Tibial nerve (tissue), 4 donors: ENCODE data around the gene FAM124A. TPM values are rescaled to one million over a fixed set of nuclear protein-coding genes. Genes with fewer than 3 reads are reported as not detected.

ENCODE experiments used
- DNase-seq, 2 donors: peaks; one replicate each; pipeline ENCODE4 v3.0.0-alpha.2; 2019; ENCODE audit warnings: low spot score in 2 of 2
- H3K27ac ChIP-seq, 4 donors: fragments of 200-600 bp; sonication (generic) in 3 of 4; one replicate each; pipeline ENCODE4 v1.5.1; 2017 to 2019; ENCODE audit warnings: mild to moderate bottlenecking in 1 of 4
- H3K27me3 ChIP-seq, 2 donors: fragments of 200-600 bp; sonication (generic) in 1 of 2; one replicate each; pipeline versions ENCODE4 v1.5.1 to v1.6.0; 2017 to 2019
- H3K36me3 ChIP-seq, 3 donors: fragments of 200-600 bp; sonication (generic); one replicate each; pipeline ENCODE4 v1.5.1; 2018 to 2019
- H3K4me1 ChIP-seq, 4 donors: fragments of 200-600 bp; sonication (generic) in 3 of 4; one replicate each; pipeline ENCODE4 v1.5.1; 2017 to 2019
- H3K4me3 ChIP-seq, 4 donors: fragments of 200-600 bp; sonication (generic) in 3 of 4; one replicate each; pipeline ENCODE4 v1.5.1; 2017 to 2019; ENCODE audit warnings: mild to moderate bottlenecking in 1 of 4, moderate library complexity in 1 of 4
- H3K9me3 ChIP-seq, 4 donors: fragments of 200-600 bp; sonication (generic) in 3 of 4; one replicate each; pipeline ENCODE4 v1.5.1; 2017 to 2019
- CTCF ChIP-seq, 5 experiments: fragments of 200-600 bp in 3 of 5; fragments of 450-650 bp in 2 of 5; sonication (generic) in 3 of 5; IDR thresholded peaks; one replicate each; pipeline ENCODE4 v1.5.1; 2016 to 2019; ENCODE audit warnings: antibody characterized with exemption in 5 of 5, mild to moderate bottlenecking in 3 of 5, moderate library complexity in 2 of 5
- EP300 ChIP-seq, 2 donors: sonication (generic); formaldehyde crosslinking; IDR thresholded peaks; one replicate each; pipeline ENCODE4 v1.6.1; 2017; ENCODE audit warnings: antibody characterized with exemption in 2 of 2, mild to moderate bottlenecking in 1 of 2
- POLR2A ChIP-seq, 2 donors: fragments of 450-650 bp; IDR thresholded peaks; one replicate each; pipeline ENCODE4 v1.6.1; 2017; ENCODE audit warnings: antibody characterized with exemption in 2 of 2, mild to moderate bottlenecking in 2 of 2, moderate library complexity in 2 of 2
- WGBS, 2 donors: methylation state at CpG; one replicate each; pipeline ENCODE4 v1.1.5; 2018; 5-methylcytosine and 5-hydroxymethylcytosine counted together
- total RNA-seq, 4 donors: library from RNA; depleted of rRNA; stranded (reverse); fragments of >200 nt; gene quantifications; one replicate each; pipeline ENCODE4 v1.1.0, GENCODE V29; 2016

FAM124A gene
- total RNA-seq, 4 donors from 2014 or later: 12.8 to 30.9 (median 21.8) TPM

GRCh38 chr13:51318876-51319275, 96.7 kb downstream of the FAM124A start:
- no peak for TF ChIP-seq CTCF (IDR thresholded peaks at IDR 0.05)
- TF ChIP-seq EP300 (IDR thresholded peaks at IDR 0.05): no peak
- no peak for TF ChIP-seq POLR2A (IDR thresholded peaks at IDR 0.05)
- Histone ChIP-seq H3K36me3 (no peaks in the 10 kb centered on the region), H3K4me1 (peaks cover 0 to 7% (median 2%) of the 10 kb centered on the region in 4 donors), H3K9me3 (no peaks in the 10 kb centered on the region), H3K27ac (no peak overlapping the region), H3K27me3 (no peaks in the 10 kb centered on the region), H3K4me3 (no peak overlapping the region)
- 90 to 95% methylated on average over 3 of the region's 3 CpGs for WGBS, 2 donors
- DNase-seq: no peak

- DNase-seq: no peak
- no peak for TF ChIP-seq CTCF (IDR thresholded peaks at IDR 0.05)
- TF ChIP-seq EP300 (IDR thresholded peaks at IDR 0.05): no peak
- no peak for TF ChIP-seq POLR2A (IDR thresholded peaks at IDR 0.05)
- 68 to 76% methylated on average over 2 of the region's 2 CpGs for whole genome bisulfite sequencing, 2 donors
- H3K4me1 ChIP-seq: no peaks in the 10 kb centered on the region
- H3K27me3 ChIP-seq: no peaks in the 10 kb centered on the region
- H3K27ac ChIP-seq: no peak overlapping the region
- no peaks in the 10 kb centered on the region for H3K36me3 ChIP-seq
- H3K9me3 ChIP-seq: no peaks in the 10 kb centered on the region
- H3K4me3 ChIP-seq: no peak overlapping the region
These were observed 99.6 kb downstream of the FAM124A start for GRCh38 chr13:51321836-51322235.

GRCh38 chr13:51322826-51323225, 100.6 kb downstream of the FAM124A start:
- WGBS, 2 donors: 81 to 87% methylated on average over 3 of the region's 3 CpGs
- Histone ChIP-seq H3K4me3 (no peak overlapping the region), H3K4me1 (no peaks in the 10 kb centered on the region), H3K9me3 (no peaks in the 10 kb centered on the region), H3K27ac (no peak overlapping the region), H3K36me3 (no peaks in the 10 kb centered on the region), H3K27me3 (no peaks in the 10 kb centered on the region)
- TF ChIP-seq POLR2A (IDR thresholded peaks at IDR 0.05) (no peak), EP300 (IDR thresholded peaks at IDR 0.05) (no peak), CTCF (IDR thresholded peaks at IDR 0.05) (no peak)
- no peak for DNase-seq

- no peaks in the 10 kb centered on the region for H3K36me3 ChIP-seq
- 75 to 77% methylated on average over 5 of the region's 5 CpGs for WGBS, 2 donors
- H3K9me3 ChIP-seq: no peaks in the 10 kb centered on the region
- no peak for DNase-seq
- TF ChIP-seq EP300 (IDR thresholded peaks at IDR 0.05) (no peak), CTCF (IDR thresholded peaks at IDR 0.05) (no peak), POLR2A (IDR thresholded peaks at IDR 0.05) (no peak)
- H3K4me3 ChIP-seq: no peak overlapping the region
- no peak overlapping the region for H3K27ac ChIP-seq
- H3K27me3 ChIP-seq: no peaks in the 10 kb centered on the region
- H3K4me1 ChIP-seq: no peaks in the 10 kb centered on the region
These were observed 101.8 kb downstream of the FAM124A start for GRCh38 chr13:51323824-51324511.

- no peak for DNase-seq
- H3K4me1 ChIP-seq: no peaks in the 10 kb centered on the region
- 76 to 82% methylated on average over 14 of the region's 14 CpGs for WGBS, 2 donors
- no peak overlapping the region for H3K27ac ChIP-seq
- no peak for TF ChIP-seq EP300 (IDR thresholded peaks at IDR 0.05)
- no peak for TF ChIP-seq CTCF (IDR thresholded peaks at IDR 0.05)
- TF ChIP-seq POLR2A (IDR thresholded peaks at IDR 0.05): no peak
- H3K36me3 ChIP-seq: no peaks in the 10 kb centered on the region
- no peaks in the 10 kb centered on the region for H3K9me3 ChIP-seq
- H3K27me3 ChIP-seq: no peaks in the 10 kb centered on the region
- no peak overlapping the region for H3K4me3 ChIP-seq
These were observed 102.7 kb downstream of the FAM124A start for GRCh38 chr13:51324714-51325420.
